ENCODE data around the gene ATXN10. TPM values are rescaled to one million over a fixed set of nuclear protein-coding genes. Genes with fewer than 3 reads are reported as not detected.

The ATXN10 gene
- total RNA-seq, 2 experiments from 2014 or later, result 43.8 to 48.0 TPM

- ChIA-PET POLR2A (no interaction called here), CTCF (no interaction called here)
- Mint-ChIP-seq H3K4me3 (no peak overlapping the region), H3K4me1 (ENCODE audit: low read depth) (peaks cover 13% of the 10 kb centered on the region), H3K27me3 (peaks cover 40% of the 10 kb centered on the region), H3K27ac (no peak overlapping the region), H3K9me3 (peaks cover 2% of the 10 kb centered on the region), H3K36me3 (ENCODE audit: low read depth) (no peaks in the 10 kb centered on the region)
- TF ChIP-seq, protein P1, sequence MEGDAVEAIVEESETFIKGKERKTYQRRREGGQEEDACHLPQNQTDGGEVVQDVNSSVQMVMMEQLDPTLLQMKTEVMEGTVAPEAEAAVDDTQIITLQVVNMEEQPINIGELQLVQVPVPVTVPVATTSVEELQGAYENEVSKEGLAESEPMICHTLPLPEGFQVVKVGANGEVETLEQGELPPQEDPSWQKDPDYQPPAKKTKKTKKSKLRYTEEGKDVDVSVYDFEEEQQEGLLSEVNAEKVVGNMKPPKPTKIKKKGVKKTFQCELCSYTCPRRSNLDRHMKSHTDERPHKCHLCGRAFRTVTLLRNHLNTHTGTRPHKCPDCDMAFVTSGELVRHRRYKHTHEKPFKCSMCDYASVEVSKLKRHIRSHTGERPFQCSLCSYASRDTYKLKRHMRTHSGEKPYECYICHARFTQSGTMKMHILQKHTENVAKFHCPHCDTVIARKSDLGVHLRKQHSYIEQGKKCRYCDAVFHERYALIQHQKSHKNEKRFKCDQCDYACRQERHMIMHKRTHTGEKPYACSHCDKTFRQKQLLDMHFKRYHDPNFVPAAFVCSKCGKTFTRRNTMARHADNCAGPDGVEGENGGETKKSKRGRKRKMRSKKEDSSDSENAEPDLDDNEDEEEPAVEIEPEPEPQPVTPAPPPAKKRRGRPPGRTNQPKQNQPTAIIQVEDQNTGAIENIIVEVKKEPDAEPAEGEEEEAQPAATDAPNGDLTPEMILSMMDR (IDR thresholded peaks at IDR 0.05), result no peak
- Histone ChIP-seq H3K4me3 (ENCODE audit: low read length) (no peak overlapping the region), H3K9me3 (ENCODE audit: control insufficient read depth in 1 of 2, insufficient read depth in 1 of 2, low read length in 2 of 2) (peaks cover 1 to 31% of the 10 kb centered on the region in 2 experiments), H3K27ac (ENCODE audit: low read depth in 1 of 2, low read length in 2 of 2) (no peak overlapping the region), H3K36me3 (ENCODE audit: insufficient read depth, low read length) (no peaks in the 10 kb centered on the region), H3K4me1 (ENCODE audit: insufficient read depth, low read length) (peaks cover 8% of the 10 kb centered on the region), H3K27me3 (ENCODE audit: control insufficient read depth in 1 of 2, insufficient read depth in 2 of 2, low read length in 2 of 2) (peaks cover 16 to 41% of the 10 kb centered on the region in 2 experiments)
- intact Hi-C loops (cut with DNase I, micrococcal nuclease), result loop anchor here in 1 of 2 experiments (10.0 kb wide), 2 partner anchors 223 to 247 kb away; no protein-coding TSS in a partner anchor
- no peak for ATAC-seq (ENCODE audit: poor library complexity)
- DNase-seq, result no peak
These were observed 195.7 kb downstream of the ATXN10 start for GRCh38 chr22:45867118-45867905.

GRCh38 chr22:45867906-45868555, 196.4 kb downstream of the ATXN10 start:
- POLR2A ChIA-PET, result no interaction called here
- Histone ChIP-seq H3K27ac (ENCODE audit: low read depth in 1 of 2, low read length in 2 of 2) (no peak overlapping the region), H3K27me3 (ENCODE audit: control insufficient read depth in 1 of 2, insufficient read depth in 2 of 2, low read length in 2 of 2) (peaks cover 17 to 41% of the 10 kb centered on the region in 2 experiments), H3K4me1 (ENCODE audit: insufficient read depth, low read length) (peaks cover 8% of the 10 kb centered on the region), H3K36me3 (ENCODE audit: insufficient read depth, low read length) (no peaks in the 10 kb centered on the region), H3K4me3 (ENCODE audit: low read length) (no peak overlapping the region), H3K9me3 (ENCODE audit: control insufficient read depth in 1 of 2, insufficient read depth in 1 of 2, low read length in 2 of 2) (peaks cover 8 to 33% of the 10 kb centered on the region in 2 experiments)
- no peaks in the 10 kb centered on the region for H3K9me3 Mint-ChIP-seq
- H3K27ac Mint-ChIP-seq, result no peak overlapping the region
- peaks cover 13% of the 10 kb centered on the region for H3K4me1 Mint-ChIP-seq (ENCODE audit: low read depth)
- intact Hi-C loops (cut with DNase I, micrococcal nuclease), result loop anchor here in 1 of 2 experiments (10.0 kb wide), 2 partner anchors 223 to 247 kb away; no protein-coding TSS in a partner anchor
- ATAC-seq (ENCODE audit: poor library complexity) (no peak), DNase-seq (no peak)
- peaks cover 40% of the 10 kb centered on the region for H3K27me3 Mint-ChIP-seq
- CTCF ChIA-PET, result no interaction called here
- no peak overlapping the region for H3K4me3 Mint-ChIP-seq
- TF ChIP-seq, protein P1 (IDR thresholded peaks at IDR 0.05), result no peak
- H3K36me3 Mint-ChIP-seq (ENCODE audit: low read depth), result no peaks in the 10 kb centered on the region

DNA sequence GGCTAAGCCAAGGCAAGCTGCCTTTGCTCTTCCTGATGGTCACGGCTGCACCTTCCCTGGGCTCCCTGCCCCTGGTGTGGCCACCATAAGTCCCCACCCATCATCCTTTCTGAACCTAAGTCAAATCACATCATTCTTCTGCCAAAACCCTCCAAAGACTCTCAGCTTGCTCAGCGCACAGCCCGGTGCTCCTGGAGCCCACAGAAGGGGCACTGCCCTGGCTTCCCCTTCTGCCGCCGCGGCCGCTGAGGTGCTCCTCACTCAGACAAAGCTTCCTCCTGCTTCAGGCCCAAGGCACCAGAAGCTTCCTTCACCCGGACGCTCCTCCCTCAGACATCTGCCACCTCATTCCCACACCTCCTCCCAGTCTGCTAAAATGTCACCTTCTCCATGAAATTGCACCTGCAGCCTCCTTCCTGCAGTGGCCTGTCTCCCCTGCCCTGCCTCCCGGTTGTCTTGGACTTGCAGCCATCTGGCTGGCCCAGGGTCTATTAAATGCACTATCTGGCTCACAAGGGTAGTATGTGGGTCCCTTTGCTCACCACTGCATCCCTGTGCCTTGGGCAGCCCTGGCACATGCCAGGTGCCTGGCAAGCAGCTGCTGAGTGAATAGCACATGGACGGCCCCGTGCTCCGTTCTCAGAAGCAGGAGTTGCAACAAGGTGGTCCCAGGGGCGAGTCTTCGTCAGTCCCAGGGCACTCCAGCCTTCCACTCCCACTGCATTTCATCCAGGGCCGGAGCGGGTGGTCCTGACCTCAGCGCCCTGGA, 197.1 kb downstream of the ATXN10 start:
- Histone ChIP-seq H3K4me3 (ENCODE audit: low read length) (no peak overlapping the region), H3K36me3 (ENCODE audit: insufficient read depth, low read length) (no peaks in the 10 kb centered on the region), H3K9me3 (ENCODE audit: control insufficient read depth in 1 of 2, insufficient read depth in 1 of 2, low read length in 2 of 2) (peaks cover 12 to 33% of the 10 kb centered on the region in 2 experiments), H3K27ac (ENCODE audit: low read depth in 1 of 2, low read length in 2 of 2) (no peak overlapping the region), H3K4me1 (ENCODE audit: insufficient read depth, low read length) (peaks cover 7% of the 10 kb centered on the region), H3K27me3 (ENCODE audit: control insufficient read depth in 1 of 2, insufficient read depth in 2 of 2, low read length in 2 of 2) (peaks cover 17 to 41% of the 10 kb centered on the region in 2 experiments)
- ChIA-PET CTCF (no interaction called here), POLR2A (no interaction called here)
- Mint-ChIP-seq H3K4me3 (no peak overlapping the region), H3K27ac (no peak overlapping the region), H3K36me3 (ENCODE audit: low read depth) (no peaks in the 10 kb centered on the region), H3K27me3 (peaks cover 35% of the 10 kb centered on the region), H3K9me3 (no peaks in the 10 kb centered on the region), H3K4me1 (ENCODE audit: low read depth) (peaks cover 13% of the 10 kb centered on the region)
- intact Hi-C loops (cut with DNase I, micrococcal nuclease), result loop anchor here in 1 of 2 experiments (10.0 kb wide), 2 partner anchors 224 to 246 kb away; no protein-coding TSS in a partner anchor
- TF ChIP-seq, protein P1 (IDR thresholded peaks at IDR 0.05), result no peak
- DNase-seq (peak in 1 of 14 experiments; percentile 2), ATAC-seq (ENCODE audit: poor library complexity) (no peak)
